AG09319 (cell line): Measurements from ENCODE around the gene ARHGEF2.
"Not testable (repeated sequence)": the region's sequence is repeated elsewhere in the genome, so short reads cannot be mapped to it uniquely, and the experiment has no call there.

Source experiments
- DNase-seq: peaks from one replicate; pipeline ENCODE4 v3.0.0-alpha.2; 2010; ENCODE audit warnings: low read depth; ENCODE audit errors: extremely low read depth
- CTCF ChIP-seq: IDR thresholded peaks from 2 replicates; pipeline ENCODE4 v1.5.1; 2011; ENCODE audit warnings: low read depth, mild to moderate bottlenecking, inconsistent platforms, low read length, moderate library complexity

ARHGEF2 gene

GRCh38 chr1:155932487-155932886 is 45.9 kb downstream of the ARHGEF2 start:
- no peak for DNase-seq
- TF ChIP-seq CTCF: no peak

- no peak for DNase-seq
- TF ChIP-seq CTCF: no peak
Observed at GRCh38 chr1:155932081-155932480, 46.3 kb downstream of the ARHGEF2 start.

GRCh38 chr1:155931332-155932038 is 46.9 kb downstream of the ARHGEF2 start:
- TF ChIP-seq CTCF: no peak

GRCh38 chr1:155930725-155931124 is 47.6 kb downstream of the ARHGEF2 start:
- DNase-seq: not testable (repeated sequence)

More at GRCh38 chr1:155931332-155932038, 46.9 kb downstream of the ARHGEF2 start:
- DNase-seq: no peak

- TF ChIP-seq CTCF: no peak
- DNase-seq: no peak
Observed at GRCh38 chr1:155929057-155929456, 49.3 kb downstream of the ARHGEF2 start.

- no peak for DNase-seq
- TF ChIP-seq CTCF: no peak
Observed at GRCh38 chr1:155925506-155925905, 52.8 kb downstream of the ARHGEF2 start.

GRCh38 chr1:155920717-155921116 is 57.6 kb downstream of the ARHGEF2 start:
- TF ChIP-seq CTCF: no peak

GRCh38 chr1:155919801-155920200 is 58.5 kb downstream of the ARHGEF2 start:
- no peak for DNase-seq
- TF ChIP-seq CTCF: no peak

More at GRCh38 chr1:155920717-155921116, 57.6 kb downstream of the ARHGEF2 start:
- DNase-seq: no peak
